H9 (cell line): Measurements from ENCODE around the gene TADA2A. TPM values are rescaled to one million over a fixed set of nuclear protein-coding genes. Genes with fewer than 3 reads are reported as not detected.

Source experiments
- DNase-seq: peaks from one replicate; pipeline ENCODE4 v3.0.0-alpha.2; 2017
- H2AFZ ChIP-seq: one replicate; pipeline ENCODE4 v1.6.1; 2013; ENCODE audit warnings: mild to moderate bottlenecking, low read length, control low read depth, moderate library complexity
- H2AK5ac ChIP-seq: 2 replicates; pipeline ENCODE4 v1.6.1; 2013; ENCODE audit warnings: low read length, control low read depth, mixed read lengths; ENCODE audit not compliant: insufficient read length
- H2BK120ac ChIP-seq: one replicate; pipeline ENCODE4 v1.6.1; 2013; ENCODE audit warnings: low read depth, mild to moderate bottlenecking, low read length, control low read depth, inconsistent platforms; ENCODE audit not compliant: poor library complexity, severe bottlenecking
- H2BK12ac ChIP-seq: 2 replicates; pipeline ENCODE4 v1.6.1; 2013; ENCODE audit warnings: low read length, control low read depth, mixed read lengths, low read depth; ENCODE audit not compliant: insufficient read length
- H2BK15ac ChIP-seq: 2 replicates; pipeline ENCODE4 v1.6.1; 2013; ENCODE audit warnings: low read depth, low read length, control low read depth
- H2BK20ac ChIP-seq: one replicate; pipeline ENCODE4 v1.6.1; 2013; ENCODE audit warnings: low read depth, mild to moderate bottlenecking, low read length, control low read depth, inconsistent platforms; ENCODE audit not compliant: poor library complexity, severe bottlenecking
- H2BK5ac ChIP-seq: 2 replicates; pipeline ENCODE4 v1.6.1; 2013; ENCODE audit warnings: low read length, control low read depth, mixed read lengths; ENCODE audit not compliant: insufficient read length
- H3K14ac ChIP-seq: 2 replicates; pipeline ENCODE4 v1.6.1; 2013; ENCODE audit warnings: low read length, control low read depth; ENCODE audit not compliant: insufficient read depth
- H3K18ac ChIP-seq: 2 replicates; pipeline ENCODE4 v1.6.1; 2013; ENCODE audit warnings: low read depth, mild to moderate bottlenecking, mixed read lengths, low read length, control low read depth; ENCODE audit not compliant: insufficient read length
- H3K23ac ChIP-seq: 2 replicates; pipeline ENCODE4 v1.6.1; 2013; ENCODE audit warnings: low read length, control low read depth, mixed read lengths, low read depth; ENCODE audit not compliant: insufficient read length
- H3K23me2 ChIP-seq: 2 replicates; pipeline ENCODE4 v1.6.1; 2013; ENCODE audit warnings: low read depth, mild to moderate bottlenecking, mixed read lengths, low read length, control low read depth; ENCODE audit not compliant: insufficient read length, poor library complexity, severe bottlenecking
- H3K27ac ChIP-seq: 2 replicates; pipeline ENCODE4 v1.5.1; 2013; ENCODE audit warnings: low read length, control low read depth, mixed read lengths, low read depth; ENCODE audit not compliant: insufficient read length
- H3K27me3 ChIP-seq: 2 replicates; pipeline ENCODE4 v1.6.1; 2013; ENCODE audit warnings: low read length, control low read depth, inconsistent platforms; ENCODE audit not compliant: insufficient read depth
- H3K4ac ChIP-seq: 2 replicates; pipeline ENCODE4 v1.6.1; 2013; ENCODE audit warnings: low read depth, mild to moderate bottlenecking, control low read depth, inconsistent platforms, low read length, moderate library complexity
- H3K4me1 ChIP-seq: 2 replicates; pipeline ENCODE4 v1.6.1; 2013; ENCODE audit warnings: low read length, control low read depth, inconsistent platforms; ENCODE audit not compliant: insufficient read depth
- H3K4me2 ChIP-seq: 2 replicates; pipeline ENCODE4 v1.6.1; 2013; ENCODE audit warnings: low read length, control low read depth, mixed read lengths; ENCODE audit not compliant: insufficient read length, insufficient read depth
- H3K56ac ChIP-seq: 2 replicates; pipeline ENCODE4 v1.6.1; 2013; ENCODE audit warnings: low read depth, mild to moderate bottlenecking, mixed read lengths, low read length, control low read depth; ENCODE audit not compliant: insufficient read length
- H3K79me1 ChIP-seq: 2 replicates; pipeline ENCODE4 v1.6.1; 2013; ENCODE audit warnings: low read depth, mild to moderate bottlenecking, moderate library complexity, low read length, control low read depth, inconsistent platforms; ENCODE audit not compliant: insufficient read depth, poor library complexity, severe bottlenecking
- H3K79me2 ChIP-seq: 2 replicates; pipeline ENCODE4 v1.6.1; 2013; ENCODE audit warnings: low read length, control low read depth, inconsistent platforms; ENCODE audit not compliant: insufficient read depth
- H3K9ac ChIP-seq: 2 replicates; pipeline ENCODE4 v1.6.1; 2013; ENCODE audit warnings: low read length, control low read depth, mixed read lengths; ENCODE audit not compliant: insufficient read length; ENCODE audit errors: extremely low read depth
- H3K9me3 ChIP-seq: one replicate; pipeline ENCODE4 v1.6.1; 2013; ENCODE audit warnings: low read depth, low read length, inconsistent platforms; ENCODE audit not compliant: control insufficient read depth
- H3T11ph ChIP-seq: one replicate; pipeline ENCODE4 v1.6.1; 2013; ENCODE audit warnings: mild to moderate bottlenecking, low read length, control low read depth, inconsistent platforms
- H4K20me1 ChIP-seq: one replicate; pipeline ENCODE4 v1.6.1; 2013; ENCODE audit not compliant: control insufficient read depth, insufficient read length, insufficient read depth
- H4K5ac ChIP-seq: 2 replicates; pipeline ENCODE4 v1.6.1; 2013; ENCODE audit warnings: low read depth, mild to moderate bottlenecking, mixed read lengths, low read length, control low read depth; ENCODE audit not compliant: insufficient read length
- H4K8ac ChIP-seq: replicated peaks from 2 replicates; pipeline ENCODE4 v1.6.1; 2013; ENCODE audit warnings: low read length, control low read depth, mixed read lengths, low read depth; ENCODE audit not compliant: insufficient read length
- H4K91ac ChIP-seq: 2 replicates; pipeline ENCODE4 v1.6.1; 2013; ENCODE audit warnings: low read depth, mild to moderate bottlenecking, moderate library complexity, mixed read lengths, low read length, control low read depth; ENCODE audit not compliant: insufficient read length
- H3K27ac Mint-ChIP-seq, 3 experiments: 2 replicates in 2 of 3; 3 replicates in 1 of 3; pipeline ENCODE4 v1.8.0; 2020 to 2021; ENCODE audit warnings: mixed read lengths in 3 of 3, mild to moderate bottlenecking in 1 of 3, moderate library complexity in 1 of 3
- H3K27me3 Mint-ChIP-seq: 2 replicates; pipeline ENCODE4 v1.8.0; 2021; ENCODE audit warnings: low read depth, mild to moderate bottlenecking, moderate library complexity, mixed read lengths
- H3K36me3 Mint-ChIP-seq, 3 experiments: 2 replicates in 2 of 3; 3 replicates in 1 of 3; pipeline ENCODE4 v1.8.0; 2020 to 2021; ENCODE audit warnings: low read depth in 3 of 3, mixed read lengths in 3 of 3; ENCODE audit not compliant: insufficient read depth in 1 of 3
- H3K4me1 Mint-ChIP-seq, 2 experiments: 2 replicates each; pipeline ENCODE4 v1.8.0; 2020; ENCODE audit warnings: mixed read lengths in 2 of 2
- H3K4me3 Mint-ChIP-seq, 2 experiments: 2 replicates in 1 of 2; 3 replicates in 1 of 2; pipeline ENCODE4 v1.8.0; 2020 to 2021; ENCODE audit warnings: mild to moderate bottlenecking in 2 of 2, mixed read lengths in 2 of 2, moderate library complexity in 1 of 2
- H3K9me3 Mint-ChIP-seq, 2 experiments: 2 replicates in 1 of 2; 3 replicates in 1 of 2; pipeline ENCODE4 v1.8.0; 2020; ENCODE audit warnings: mild to moderate bottlenecking in 2 of 2, mixed read lengths in 2 of 2, moderate library complexity in 1 of 2
- CTCF ChIP-seq: fragments of 200-600 bp; sonication (generic); conservative IDR thresholded peaks from 3 replicates; pipeline ENCODE4 v1.8.0; 2021; ENCODE audit warnings: antibody characterized with exemption, mild to moderate bottlenecking
- WGBS: extraction: QIAGEN DNeasy Blood & Tissue Kit; methylation state at CpG from one replicate; pipeline ENCODE4 v1.1.7; 2013; ENCODE audit warnings: missing lambda C conversion rate, low lambda C conversion rate, mixed read lengths; ENCODE audit not compliant: insufficient read length; ENCODE audit errors: extremely low coverage; 5-methylcytosine and 5-hydroxymethylcytosine counted together
- total RNA-seq: library from RNA; stranded (reverse); gene quantifications from 2 replicates; pipeline ENCODE4 v1.2.1, GENCODE V29; 2021

TADA2A gene
- total RNA-seq, 1 experiment from 2014 or later = 20.9 TPM

DNA sequence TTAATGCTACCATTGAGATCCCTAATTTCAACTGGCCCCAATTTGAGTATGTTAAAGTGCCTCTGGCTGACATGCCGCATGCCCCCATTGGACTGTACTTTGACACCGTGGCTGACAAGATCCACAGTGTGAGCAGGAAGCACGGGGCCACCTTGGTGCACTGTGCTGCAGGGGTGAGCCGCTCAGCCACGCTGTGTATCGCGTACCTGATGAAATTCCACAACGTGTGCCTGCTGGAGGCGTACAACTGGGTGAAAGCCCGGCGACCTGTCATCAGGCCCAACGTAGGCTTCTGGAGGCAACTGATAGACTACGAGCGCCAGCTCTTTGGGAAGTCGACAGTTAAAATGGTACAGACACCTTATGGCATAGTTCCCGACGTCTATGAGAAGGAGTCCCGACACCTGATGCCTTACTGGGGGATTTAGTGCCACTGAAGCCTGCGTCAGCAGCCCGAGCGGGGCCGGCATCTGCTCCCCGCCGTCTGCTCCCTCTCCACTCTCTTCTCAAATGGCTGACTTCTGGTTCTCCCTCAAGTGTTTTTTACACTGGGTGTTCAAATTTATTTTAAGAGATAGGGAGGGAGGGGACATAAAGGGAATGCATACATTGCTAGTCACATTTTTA is 105.9 kb downstream of the TADA2A start:
- Histone ChIP-seq H3K4me2 (no peak overlapping the region), H2BK120ac (no peak overlapping the region), H3K14ac (no peak overlapping the region), H3K79me1 (no peaks in the 10 kb centered on the region), H2BK20ac (no peak overlapping the region), H2BK5ac (no peak overlapping the region), H3K79me2 (peaks cover 5% of the 10 kb centered on the region; the same call in 1 of the 2 replicates), H2AK5ac (no peak overlapping the region), H2BK15ac (no peak overlapping the region), H3K27me3 (no peaks in the 10 kb centered on the region), H3K56ac (no peak overlapping the region), H3K27ac (no peak overlapping the region), H3K23me2 (no peaks in the 10 kb centered on the region), H4K5ac (no peak overlapping the region), H3K9ac (no peak overlapping the region), H3K4ac (no peak overlapping the region), H4K8ac (no peak overlapping the region), H3K18ac (no peak overlapping the region), H2BK12ac (no peak overlapping the region), H2AFZ (no peak overlapping the region), H3T11ph (no peak overlapping the region), H3K23ac (no peak overlapping the region), H4K91ac (no peak overlapping the region), H3K9me3 (no peaks in the 10 kb centered on the region), H3K4me1 (no peaks in the 10 kb centered on the region), H4K20me1 (no peaks in the 10 kb centered on the region)
- no peaks in the 10 kb centered on the region for H3K27me3 Mint-ChIP-seq
- TF ChIP-seq CTCF = no peak
- peak overlapping the region in 1 of 3 experiments; percentile 19; a peak in 2 of 7 replicates for H3K27ac Mint-ChIP-seq
- H3K9me3 Mint-ChIP-seq = no peaks in the 10 kb centered on the region
- no peak for DNase-seq
- H3K4me3 Mint-ChIP-seq = no peak overlapping the region
- H3K36me3 Mint-ChIP-seq = peaks cover 9 to 41% (median 16%) of the 10 kb centered on the region in 3 experiments; a peak in 6 of 7 replicates
- H3K4me1 Mint-ChIP-seq = peaks cover 0 to 4% of the 10 kb centered on the region in 2 experiments; a peak in 1 of 4 replicates
- no CpG with 5 or more reads among the region's 24 CpGs for WGBS
